Mesenchymal stem cell (in vitro differentiated cells and primary cell): ENCODE results near the gene CARD10.

Source experiments
- DNase-seq: peaks from one replicate; pipeline ENCODE4 v3.0.0-alpha.2; 2013
- H2AFZ ChIP-seq: one replicate; pipeline ENCODE4 v1.6.1; 2013; ENCODE audit warnings: low read depth, mild to moderate bottlenecking, control low read depth, inconsistent platforms, low read length, moderate library complexity
- H2AK5ac ChIP-seq: 2 replicates; pipeline ENCODE4 v1.6.1; 2013; ENCODE audit warnings: low read length, moderate library complexity, mild to moderate bottlenecking, inconsistent platforms; ENCODE audit not compliant: severe bottlenecking
- H2BK120ac ChIP-seq: one replicate; pipeline ENCODE4 v1.6.1; 2013; ENCODE audit warnings: low read depth, mild to moderate bottlenecking, inconsistent platforms, low read length, moderate library complexity
- H2BK12ac ChIP-seq, 2 experiments: one replicate each; pipeline ENCODE4 v1.6.1; 2013; ENCODE audit warnings: inconsistent platforms in 2 of 2, low read length in 2 of 2, mild to moderate bottlenecking in 2 of 2, moderate library complexity in 2 of 2, control low read depth in 1 of 2
- H2BK15ac ChIP-seq: one replicate; pipeline ENCODE4 v1.6.1; 2013; ENCODE audit warnings: mild to moderate bottlenecking, low read depth, inconsistent platforms; ENCODE audit not compliant: poor library complexity, severe bottlenecking
- H2BK5ac ChIP-seq: 2 replicates; pipeline ENCODE4 v1.6.1; 2013; ENCODE audit warnings: low read depth, mild to moderate bottlenecking, low read length, control low read depth, inconsistent platforms; ENCODE audit not compliant: poor library complexity, severe bottlenecking
- H3K14ac ChIP-seq, 2 experiments: one replicate each; pipeline ENCODE4 v1.6.1; 2013; ENCODE audit warnings: inconsistent platforms in 2 of 2, low read length in 2 of 2, control low read depth in 1 of 2, mild to moderate bottlenecking in 1 of 2, moderate library complexity in 1 of 2
- H3K18ac ChIP-seq, 2 experiments: one replicate each; pipeline ENCODE4 v1.6.1; 2013; ENCODE audit warnings: inconsistent platforms in 2 of 2, low read length in 2 of 2, control low read depth in 1 of 2, low read depth in 1 of 2, mild to moderate bottlenecking in 1 of 2
- H3K23ac ChIP-seq, 2 experiments: one replicate each; pipeline ENCODE4 v1.6.1; 2013; ENCODE audit warnings: inconsistent platforms in 2 of 2, low read length in 2 of 2, mild to moderate bottlenecking in 2 of 2, moderate library complexity in 2 of 2, control low read depth in 1 of 2
- H3K27ac ChIP-seq: 2 replicates; pipeline ENCODE4 v1.5.1; 2013; ENCODE audit warnings: mild to moderate bottlenecking, moderate library complexity, low read length, control low read depth, inconsistent platforms; ENCODE audit not compliant: poor library complexity, severe bottlenecking
- H3K27me3 ChIP-seq, 2 experiments: 2 replicates each; pipeline versions ENCODE4 v1.6.1 to v1.7.0; 2013; ENCODE audit warnings: low read length in 2 of 2, mild to moderate bottlenecking in 2 of 2, moderate library complexity in 2 of 2, control low read depth in 1 of 2, inconsistent platforms in 1 of 2; ENCODE audit not compliant: control insufficient read depth in 1 of 2, insufficient read depth in 1 of 2
- H3K36me3 ChIP-seq, 2 experiments: 2 replicates each; pipeline versions ENCODE4 v1.6.1 to v1.7.0; 2013; ENCODE audit warnings: low read length in 2 of 2, control low read depth in 1 of 2, inconsistent platforms in 1 of 2, low read depth in 1 of 2, mild to moderate bottlenecking in 1 of 2; ENCODE audit not compliant: insufficient read depth in 2 of 2, control insufficient read depth in 1 of 2
- H3K4ac ChIP-seq, 2 experiments: one replicate each; pipeline ENCODE4 v1.6.1; 2013; ENCODE audit warnings: inconsistent platforms in 2 of 2, low read length in 2 of 2, mild to moderate bottlenecking in 2 of 2, moderate library complexity in 2 of 2, control low read depth in 1 of 2, low read depth in 1 of 2
- H3K4me1 ChIP-seq: 2 replicates; pipeline ENCODE4 v1.6.1; 2013; ENCODE audit warnings: low read depth, low read length, control low read depth; ENCODE audit not compliant: control insufficient read depth, insufficient read depth
- H3K4me2 ChIP-seq: 2 replicates; pipeline ENCODE4 v1.6.1; 2013; ENCODE audit warnings: low read length, mild to moderate bottlenecking, inconsistent platforms; ENCODE audit not compliant: poor library complexity, severe bottlenecking
- H3K4me3 ChIP-seq, 2 experiments: 2 replicates each; pipeline versions ENCODE4 v1.5.1 to v1.7.0; 2013; ENCODE audit warnings: low read length in 2 of 2, mild to moderate bottlenecking in 2 of 2, control low read depth in 1 of 2, low read depth in 1 of 2; ENCODE audit not compliant: insufficient read depth in 1 of 2
- H3K79me1 ChIP-seq: replicated peaks from 2 replicates; pipeline ENCODE4 v1.6.1; 2013; ENCODE audit warnings: mild to moderate bottlenecking, control low read depth, low read length, inconsistent platforms; ENCODE audit not compliant: poor library complexity, severe bottlenecking
- H3K9ac ChIP-seq: 2 replicates; pipeline ENCODE4 v1.7.0; 2013; ENCODE audit warnings: mild to moderate bottlenecking, low read length, moderate library complexity
- H3K9me3 ChIP-seq: 2 replicates; pipeline ENCODE4 v1.7.0; 2013; ENCODE audit warnings: mild to moderate bottlenecking, low read length; ENCODE audit not compliant: control insufficient read depth
- H4K8ac ChIP-seq: one replicate; pipeline ENCODE4 v1.6.1; 2013; ENCODE audit warnings: inconsistent platforms, mild to moderate bottlenecking, low read length, moderate library complexity
- H4K91ac ChIP-seq: one replicate; pipeline ENCODE4 v1.6.1; 2013; ENCODE audit warnings: mild to moderate bottlenecking, low read length, inconsistent platforms
- WGBS: methylation state at CpG from one replicate; pipeline ENCODE4 v1.1.7; 2013; ENCODE audit warnings: mixed read lengths; 5-methylcytosine and 5-hydroxymethylcytosine counted together

The CARD10 gene

DNA sequence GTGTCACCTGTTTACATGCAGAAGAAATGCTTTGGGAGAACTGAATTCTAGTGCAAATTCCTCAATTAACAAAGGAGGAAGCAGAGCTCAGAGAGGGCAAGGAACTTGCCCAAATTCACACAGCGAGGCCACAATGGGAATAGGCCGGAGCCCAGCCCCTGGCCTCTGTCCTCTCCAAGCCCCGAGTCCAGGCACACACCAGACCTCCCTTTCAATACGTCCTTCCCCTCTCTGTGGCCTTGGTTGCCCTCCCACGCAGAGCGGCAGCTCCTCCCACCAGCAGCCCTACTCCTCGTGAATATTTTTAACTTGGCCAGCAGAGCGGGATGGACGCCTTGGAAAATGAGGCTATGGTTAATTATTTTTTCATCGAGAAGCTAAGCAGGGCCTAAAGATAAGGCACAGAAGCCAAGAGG, 1.6 kb upstream of the CARD10 start:
- 81% methylated on average over 9 of the region's 10 CpGs for WGBS
- H3K4me2 ChIP-seq: no peak overlapping the region

DNA sequence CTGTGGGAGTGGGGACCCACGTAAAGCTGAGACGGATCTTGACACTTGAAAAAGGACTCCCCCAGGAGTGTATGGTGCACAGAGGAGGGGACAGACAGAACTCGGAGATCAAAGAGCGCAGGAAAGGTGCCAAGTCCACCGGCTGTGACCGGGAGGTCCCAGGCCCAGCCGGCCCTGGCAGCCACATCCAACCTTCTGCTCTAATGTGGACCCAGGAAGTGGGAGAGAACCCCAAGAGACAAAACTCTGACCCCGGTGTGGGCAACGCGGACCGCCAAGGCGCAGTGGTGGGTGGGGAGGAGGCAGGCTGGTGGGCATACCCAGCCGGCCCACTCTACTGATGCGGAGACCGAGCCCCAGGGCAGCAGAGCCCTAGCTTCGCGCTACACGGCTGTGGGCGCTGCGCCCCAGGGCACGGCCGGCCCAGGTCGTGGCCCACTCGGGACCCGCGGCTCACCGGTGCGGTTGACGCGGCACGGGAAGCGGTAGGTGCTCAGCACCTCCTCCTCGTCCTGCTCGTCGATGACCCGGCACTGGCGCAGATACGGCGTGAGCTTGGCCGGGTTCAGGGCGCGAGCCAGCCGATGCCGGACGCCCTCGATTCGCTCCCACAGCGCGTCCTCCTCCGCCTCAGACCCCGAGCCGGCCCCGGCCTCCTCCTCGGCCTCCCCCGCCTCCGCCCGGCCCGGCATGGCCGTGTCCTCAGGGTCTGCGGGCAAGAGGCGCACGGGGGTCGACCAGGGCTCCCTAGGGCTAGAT, 527 bp downstream of the CARD10 start:
- Histone ChIP-seq H4K8ac (peak overlapping the region; percentile 95), H2BK15ac (peak overlapping the region; percentile 87), H3K14ac (peak overlapping the region in 1 of 2 experiments; percentile 46), H3K23ac (peak overlapping the region in 1 of 2 experiments; percentile 11), H2BK12ac (peak overlapping the region; percentile 11 to 46), H3K4me3 (peak overlapping the region; percentile 82 to 94), H3K4ac (peak overlapping the region; percentile 68 to 74), H2AFZ (peak overlapping the region; percentile 56), H3K79me1 (peaks cover 6% of the 10 kb centered on the region), H3K9me3 (peaks cover 6% of the 10 kb centered on the region), H2BK120ac (peak overlapping the region; percentile 66), H3K36me3 (peaks cover 20 to 30% of the 10 kb centered on the region in 2 experiments), H3K18ac (peak overlapping the region; percentile 55 to 91), H3K4me1 (peaks cover 30% of the 10 kb centered on the region), H2AK5ac (peak overlapping the region; percentile 84), H4K91ac (peak overlapping the region; percentile 65), H2BK5ac (peak overlapping the region; percentile 31), H3K27ac (peak overlapping the region; percentile 46), H3K4me2 (peak overlapping the region; percentile 84), H3K9ac (peak overlapping the region; percentile 86), H3K27me3 (no peaks in the 10 kb centered on the region)
- no peak for DNase-seq
- 12% methylated on average over 50 of the region's 63 CpGs for WGBS

More for the DNA sequence above, 1.6 kb upstream of the CARD10 start:
- H2AFZ ChIP-seq: no peak overlapping the region
- H3K27me3 ChIP-seq: no peaks in the 10 kb centered on the region
- H3K18ac ChIP-seq: no peak overlapping the region
- no peak overlapping the region for H4K8ac ChIP-seq
- H3K4ac ChIP-seq: no peak overlapping the region
- no peak overlapping the region for H3K27ac ChIP-seq
- no peak overlapping the region for H2BK5ac ChIP-seq
- H3K79me1 ChIP-seq: peaks cover 3% of the 10 kb centered on the region
- H3K36me3 ChIP-seq: peaks cover 4 to 13% of the 10 kb centered on the region in 2 experiments
- peak overlapping the region; percentile 57 for H2AK5ac ChIP-seq
- no peak overlapping the region for H3K23ac ChIP-seq
- H3K14ac ChIP-seq: no peak overlapping the region
- peaks cover 30% of the 10 kb centered on the region for H3K4me1 ChIP-seq
- H3K9ac ChIP-seq: no peak overlapping the region
- no peak overlapping the region for H2BK120ac ChIP-seq
- peaks cover 6% of the 10 kb centered on the region for H3K9me3 ChIP-seq
- H2BK15ac ChIP-seq: no peak overlapping the region
- H4K91ac ChIP-seq: no peak overlapping the region
- no peak overlapping the region for H3K4me3 ChIP-seq
- no peak overlapping the region for H2BK12ac ChIP-seq
- no peak for DNase-seq

DNA sequence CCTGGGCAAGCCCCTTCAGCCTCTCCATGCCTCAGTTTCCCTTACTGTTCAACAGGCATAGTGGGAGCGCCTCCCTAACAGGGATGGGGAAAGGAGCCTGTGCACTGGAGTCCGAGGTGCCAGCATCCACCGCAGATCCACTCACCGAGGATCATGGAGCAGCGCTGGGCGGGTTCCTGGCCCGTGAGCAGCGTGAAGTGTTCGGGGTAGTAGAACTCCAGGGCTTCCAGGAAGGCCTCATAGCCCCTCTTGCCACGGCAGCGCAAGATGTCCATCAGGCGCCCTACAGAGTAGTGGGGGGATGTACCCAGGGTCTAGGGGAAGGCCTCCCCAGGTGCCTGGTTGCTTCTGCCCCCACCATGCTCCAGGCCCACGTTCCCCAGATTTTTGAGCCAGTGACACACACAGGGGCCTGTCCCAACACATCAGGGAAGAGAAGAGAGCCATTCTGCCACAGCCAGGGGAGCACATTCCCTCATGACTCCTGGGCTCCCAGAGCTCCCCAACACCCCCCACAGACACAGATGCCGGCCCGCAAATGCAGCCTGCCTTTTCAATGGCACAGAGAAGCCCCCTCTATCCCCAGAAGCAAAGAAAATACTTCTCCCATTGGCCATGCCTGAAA, 1.3 kb downstream of the CARD10 start:
- Histone ChIP-seq H3K27me3 (no peaks in the 10 kb centered on the region), H3K9ac (peak overlapping the region; percentile 86), H2BK15ac (no peak overlapping the region), H2BK120ac (no peak overlapping the region), H2AFZ (no peak overlapping the region), H3K9me3 (peaks cover 6% of the 10 kb centered on the region), H3K4me1 (peaks cover 37% of the 10 kb centered on the region), H3K4me3 (peak overlapping the region; percentile 82 to 94), H3K4ac (no peak overlapping the region), H4K8ac (peak overlapping the region; percentile 13), H3K79me1 (peaks cover 6% of the 10 kb centered on the region), H2BK5ac (no peak overlapping the region), H3K23ac (no peak overlapping the region), H2BK12ac (peak overlapping the region in 1 of 2 experiments; percentile 15), H3K4me2 (peak overlapping the region; percentile 84), H4K91ac (no peak overlapping the region), H3K27ac (peak overlapping the region; percentile 46), H3K18ac (no peak overlapping the region), H3K14ac (no peak overlapping the region), H2AK5ac (peak overlapping the region; percentile 84), H3K36me3 (peaks cover 20 to 30% of the 10 kb centered on the region in 2 experiments)
- no peak for DNase-seq
- 93% methylated on average over 15 of the region's 15 CpGs for WGBS

DNA sequence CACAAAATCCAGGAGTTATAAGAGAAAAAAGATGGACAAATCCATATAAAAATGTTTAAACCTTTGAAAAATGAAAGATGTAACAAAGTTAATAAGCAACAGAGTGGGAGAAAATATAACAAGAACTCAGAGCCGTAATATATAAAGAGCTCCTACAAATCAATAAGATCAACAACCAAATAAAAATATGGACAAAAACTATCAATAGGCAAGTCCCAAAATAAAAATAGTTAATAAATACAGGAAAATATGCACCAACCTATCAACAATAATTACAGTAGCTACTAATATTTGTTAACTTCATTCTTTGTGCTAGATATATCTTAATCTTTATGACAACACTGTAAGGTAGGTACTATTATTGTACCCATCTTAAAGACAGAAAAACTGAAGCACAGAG, 2.8 kb downstream of the CARD10 start:
- Histone ChIP-seq H3K23ac (no peak overlapping the region), H2BK5ac (no peak overlapping the region), H3K18ac (no peak overlapping the region), H3K9me3 (peaks cover 6% of the 10 kb centered on the region), H3K4me3 (peak overlapping the region in 1 of 2 experiments; percentile 2), H2AK5ac (no peak overlapping the region), H3K9ac (no peak overlapping the region), H3K36me3 (peaks cover 24 to 30% of the 10 kb centered on the region in 2 experiments), H3K27ac (no peak overlapping the region), H2BK120ac (no peak overlapping the region), H3K4me1 (peaks cover 43% of the 10 kb centered on the region), H2BK15ac (no peak overlapping the region), H3K27me3 (no peaks in the 10 kb centered on the region), H4K8ac (no peak overlapping the region), H3K4me2 (no peak overlapping the region), H3K14ac (no peak overlapping the region), H3K79me1 (peaks cover 6% of the 10 kb centered on the region), H2BK12ac (no peak overlapping the region), H2AFZ (no peak overlapping the region), H3K4ac (no peak overlapping the region), H4K91ac (no peak overlapping the region)
- WGBS: no CpG with 5 or more reads among the region's 1 CpG
- no peak for DNase-seq
